WTC11 (cell line): Measurements from ENCODE around the gene ADPGK. TPM values are rescaled to one million over a fixed set of nuclear protein-coding genes. Genes with fewer than 3 reads are reported as not detected.

Source experiments
- ATAC-seq: fragments of 200-7000 bp; cut with Tn5 transposase; 2 replicates; pipeline ENCODE4 v1.10.0; 2021; ENCODE audit warnings: mild to moderate bottlenecking, moderate library complexity
- CTCF ChIA-PET: fragments of 300-600 bp; sonication (Branson Sonifier 250); formaldehyde crosslinking; loops from one replicate; lab custom pipeline; 2021; ENCODE audit warnings: antibody characterized with exemption; lab: Charles Lee
- POLR2A ChIA-PET: fragments of 350-600 bp; sonication (Branson Sonifier 250); formaldehyde crosslinking; loops from one replicate; lab custom pipeline; 2021; ENCODE audit warnings: antibody characterized with exemption; lab: Charles Lee
- DNase-seq: peaks from one replicate; pipeline ENCODE4 v3.0.0; 2021; ENCODE audit warnings: low spot score
- H3K27ac Mint-ChIP-seq: 2 replicates; pipeline ENCODE4 v1.8.0; 2021; ENCODE audit warnings: mixed read lengths
- H3K27me3 Mint-ChIP-seq: 2 replicates; pipeline ENCODE4 v1.8.0; 2021; ENCODE audit warnings: low read depth, mild to moderate bottlenecking, moderate library complexity, mixed read lengths
- H3K36me3 Mint-ChIP-seq: 2 replicates; pipeline ENCODE4 v1.8.0; 2021; ENCODE audit warnings: mixed read lengths
- H3K4me1 Mint-ChIP-seq: 2 replicates; pipeline ENCODE4 v1.8.0; 2022; ENCODE audit warnings: mixed read lengths
- H3K4me3 Mint-ChIP-seq: 2 replicates; pipeline ENCODE4 v1.8.0; 2021; ENCODE audit warnings: mild to moderate bottlenecking, moderate library complexity, mixed read lengths
- H3K9me3 Mint-ChIP-seq: 2 replicates; pipeline ENCODE4 v1.8.0; 2021; ENCODE audit warnings: mixed read lengths
- ARID4B ChIP-seq: sonication (generic); formaldehyde crosslinking; IDR thresholded peaks from 2 replicates; pipeline ENCODE4 v1.8.0; 2023; ENCODE audit warnings: missing genetic modification reagents, mild to moderate bottlenecking, borderline replicate concordance
- CDX4 ChIP-seq: fragments of 250-450 bp; sonication (Bioruptor Pico); IDR thresholded peaks from 2 replicates; pipeline ENCODE4 v1.9.0; 2021; ENCODE audit warnings: moderate library complexity, mild to moderate bottlenecking, inconsistent platforms, borderline replicate concordance
- CREB1 ChIP-seq: sonication (generic); formaldehyde crosslinking; IDR thresholded peaks from 2 replicates; pipeline ENCODE4 v1.8.0; 2023; ENCODE audit warnings: mild to moderate bottlenecking, missing genetic modification reagents
- ELF4 ChIP-seq: sonication (generic); formaldehyde crosslinking; IDR thresholded peaks from 2 replicates; pipeline ENCODE4 v1.8.1; 2022; ENCODE audit warnings: low read depth, mild to moderate bottlenecking, moderate library complexity, missing genetic modification reagents
- FOXK1 ChIP-seq: sonication (generic); formaldehyde crosslinking; IDR thresholded peaks from 2 replicates; pipeline ENCODE4 v1.8.0; 2022; ENCODE audit warnings: mild to moderate bottlenecking, moderate library complexity, missing genetic modification reagents
- HMGA2 ChIP-seq: fragments of 250-450 bp; sonication (Bioruptor Pico); IDR thresholded peaks from 2 replicates; pipeline ENCODE4 v1.4.0; 2021; ENCODE audit warnings: mild to moderate bottlenecking, moderate library complexity
- MLX ChIP-seq: sonication (generic); formaldehyde crosslinking; IDR thresholded peaks from 2 replicates; pipeline ENCODE4 v1.8.1; 2023; ENCODE audit warnings: mild to moderate bottlenecking, missing genetic modification reagents, moderate library complexity
- PRRX2 ChIP-seq: fragments of 250-450 bp; sonication (Bioruptor Pico); IDR thresholded peaks from 2 replicates; pipeline ENCODE4 v1.8.0; 2021; ENCODE audit warnings: mild to moderate bottlenecking
- SMAD3 ChIP-seq: sonication (generic); formaldehyde crosslinking; IDR thresholded peaks from 2 replicates; pipeline ENCODE4 v1.8.0; 2022; ENCODE audit warnings: missing genetic modification reagents, mild to moderate bottlenecking, borderline replicate concordance
- SMAD4 ChIP-seq: sonication (generic); formaldehyde crosslinking; IDR thresholded peaks from 2 replicates; pipeline ENCODE4 v1.8.0; 2022; ENCODE audit warnings: mild to moderate bottlenecking, missing genetic modification reagents
- STAT6 ChIP-seq: sonication (generic); formaldehyde crosslinking; conservative IDR thresholded peaks from 2 replicates; pipeline ENCODE4 v1.8.1; 2023; ENCODE audit warnings: mild to moderate bottlenecking, low read depth, missing genetic modification reagents, moderate library complexity
- TEAD1 ChIP-seq: sonication (generic); formaldehyde crosslinking; IDR thresholded peaks from 2 replicates; pipeline ENCODE4 v1.8.0; 2022; ENCODE audit warnings: mild to moderate bottlenecking, missing genetic modification reagents
- ZNF121 ChIP-seq: sonication (generic); formaldehyde crosslinking; IDR thresholded peaks from 2 replicates; pipeline ENCODE4 v1.8.0; 2023; ENCODE audit warnings: missing genetic modification reagents
- ZNF219 ChIP-seq: sonication (generic); formaldehyde crosslinking; IDR thresholded peaks from 2 replicates; pipeline ENCODE4 v1.8.0; 2023; ENCODE audit warnings: missing genetic modification reagents, mild to moderate bottlenecking, borderline replicate concordance
- ZNF281 ChIP-seq: sonication (generic); formaldehyde crosslinking; IDR thresholded peaks from 2 replicates; pipeline ENCODE4 v1.8.0; 2023; ENCODE audit warnings: mild to moderate bottlenecking, missing genetic modification reagents
- ZNF317 ChIP-seq: sonication (generic); formaldehyde crosslinking; IDR thresholded peaks from 2 replicates; pipeline ENCODE4 v1.8.1; 2023; ENCODE audit warnings: low read depth, mild to moderate bottlenecking, moderate library complexity, missing genetic modification reagents, borderline replicate concordance
- ZNF532 ChIP-seq: fragments of 250-450 bp; sonication (Bioruptor Pico); IDR thresholded peaks from 2 replicates; pipeline ENCODE4 v1.9.0; 2021; ENCODE audit warnings: mild to moderate bottlenecking, borderline replicate concordance
- ZSCAN18 ChIP-seq: fragments of 250-450 bp; sonication (Bioruptor Pico); IDR thresholded peaks from 2 replicates; pipeline ENCODE4 v2.1.2; 2022; ENCODE audit warnings: mild to moderate bottlenecking, moderate library complexity
- total RNA-seq: library from RNA; stranded (reverse); gene quantifications from 3 replicates; pipeline ENCODE4 v1.2.3, GENCODE V29; 2021

Gene ADPGK
- total RNA-seq, 1 experiment from 2014 or later: 37.9 TPM

GRCh38 chr15:72781631-72782030 is 1.9 kb downstream of the ADPGK start:
- CTCF ChIA-PET: interaction anchor here (0.6 kb wide), 1 partner anchor 737 kb away, joined by 4 read pairs; no protein-coding TSS in a partner anchor
- Mint-ChIP-seq H3K9me3 (no peaks in the 10 kb centered on the region), H3K4me3 (peak overlapping the region; percentile 94), H3K27ac (peak overlapping the region; percentile 59; the same call in 1 of the 2 replicates), H3K36me3 (peaks cover 10% of the 10 kb centered on the region; the same call in 1 of the 2 replicates), H3K4me1 (peaks cover 20% of the 10 kb centered on the region), H3K27me3 (no peaks in the 10 kb centered on the region)
- no peak for ATAC-seq
- no peak for DNase-seq
- POLR2A ChIA-PET: no interaction called here
- TF ChIP-seq ZNF532 (no peak), STAT6 (CRISPR knock-in tag) (no peak), FOXK1 (CRISPR knock-in tag) (no peak), SMAD4 (CRISPR knock-in tag) (no peak), CDX4 (no peak), CREB1 (CRISPR knock-in tag) (no peak), SMAD3 (no peak)

GRCh38 chr15:72778796-72779195 is 4.8 kb downstream of the ADPGK start:
- ATAC-seq (no peak), DNase-seq (no peak)
- Mint-ChIP-seq H3K36me3 (peaks cover 16% of the 10 kb centered on the region; the same call in 1 of the 2 replicates), H3K9me3 (no peaks in the 10 kb centered on the region), H3K27me3 (no peaks in the 10 kb centered on the region), H3K4me1 (peaks cover 17% of the 10 kb centered on the region), H3K27ac (no peak overlapping the region), H3K4me3 (no peak overlapping the region)
- ChIA-PET CTCF (interaction anchor here (0.9 kb wide), 1 partner anchor 462 kb away, joined by 3 read pairs; no protein-coding TSS in a partner anchor), POLR2A (no interaction called here)
- TF ChIP-seq MLX: no peak
- TF ChIP-seq CREB1 (CRISPR knock-in tag): no peak
- TF ChIP-seq ZSCAN18 (CRISPR knock-in tag): no peak
- TF ChIP-seq ZNF281: no peak
- TF ChIP-seq PRRX2: no peak
- no peak for TF ChIP-seq HMGA2 (CRISPR knock-in tag)
- TF ChIP-seq ARID4B: no peak
- no peak for TF ChIP-seq ZNF121 (CRISPR knock-in tag)
- no peak for TF ChIP-seq TEAD1 (CRISPR knock-in tag)
- TF ChIP-seq ELF4 (CRISPR knock-in tag): no peak
- no peak for TF ChIP-seq ZNF219
- TF ChIP-seq ZNF317 (CRISPR knock-in tag): no peak
